HG03108 (cell line): ENCODE data around the gene CEL.
"Not testable (repeated sequence)": the region's sequence is repeated elsewhere in the genome, so short reads cannot be mapped to it uniquely, and the experiment has no call there.

Source experiments
- ATAC-seq: cut with Tn5 transposase; IDR thresholded peaks from one replicate; pipeline ENCODE4 v1.9.1; 2021; ENCODE audit warnings: moderate library complexity; ENCODE audit not compliant: unreplicated experiment

The CEL gene

GRCh38 chr9:133046196-133046899 lies 15.4 kb upstream of the CEL start:
- ATAC-seq: no peak

- ATAC-seq: no peak
Measured at GRCh38 chr9:133046900-133047295, 14.9 kb upstream of the CEL start.

GRCh38 chr9:133048595-133048994 lies 13.2 kb upstream of the CEL start:
- ATAC-seq: no peak

- no peak for ATAC-seq
Measured at GRCh38 chr9:133049043-133049442, 12.7 kb upstream of the CEL start.

GRCh38 chr9:133050142-133050541 lies 11.6 kb upstream of the CEL start:
- ATAC-seq: no peak

GRCh38 chr9:133050781-133051180 lies 11.0 kb upstream of the CEL start:
- ATAC-seq: no peak

- no peak for ATAC-seq
Measured at GRCh38 chr9:133051281-133051900, 10.4 kb upstream of the CEL start.

GRCh38 chr9:133051966-133052539 lies 9.7 kb upstream of the CEL start:
- no peak for ATAC-seq

- no peak for ATAC-seq
Measured at GRCh38 chr9:133054194-133054890, 7.4 kb upstream of the CEL start.

GRCh38 chr9:133054966-133055365 lies 6.8 kb upstream of the CEL start:
- ATAC-seq: no peak

GRCh38 chr9:133055788-133056420 lies 5.9 kb upstream of the CEL start:
- no peak for ATAC-seq

- no peak for ATAC-seq
Measured at GRCh38 chr9:133056533-133056932, 5.2 kb upstream of the CEL start.

- ATAC-seq: no peak
Measured at GRCh38 chr9:133057006-133057405, 4.8 kb upstream of the CEL start.

- no peak for ATAC-seq
Measured at GRCh38 chr9:133057553-133057952, 4.2 kb upstream of the CEL start.

- ATAC-seq: no peak
Measured at GRCh38 chr9:133058071-133058470, 3.7 kb upstream of the CEL start.

GRCh38 chr9:133058550-133059320 lies 3.0 kb upstream of the CEL start:
- ATAC-seq: no peak

GRCh38 chr9:133059623-133060022 lies 2.2 kb upstream of the CEL start:
- ATAC-seq: no peak

- ATAC-seq: no peak
Measured at GRCh38 chr9:133060417-133060841, 1.4 kb upstream of the CEL start.

- not testable (repeated sequence) for ATAC-seq
Measured at GRCh38 chr9:133061019-133061763, 590 bp upstream of the CEL start.

GRCh38 chr9:133062569-133062968 lies 788 bp downstream of the CEL start:
- ATAC-seq: not testable (repeated sequence)
